RPMI8226 (cell line): ENCODE data around the gene PLA2G1B.

Experiments
- DNase-seq: peaks from one replicate; pipeline ENCODE4 v3.0.0-alpha.2; 2015

PLA2G1B gene

GRCh38 chr12:120323772-120324171 is 3.8 kb downstream of the PLA2G1B start:
- no peak for DNase-seq

GRCh38 chr12:120321382-120322202 is 6.0 kb downstream of the PLA2G1B start:
- DNase-seq: no peak

- DNase-seq: peak; percentile 99
Observed at GRCh38 chr12:120317224-120318105, 10.1 kb downstream of the PLA2G1B start.

- peak; percentile 16 for DNase-seq
Observed at GRCh38 chr12:120316798-120317223, 10.8 kb downstream of the PLA2G1B start.

- DNase-seq: peak; percentile 36
Observed at GRCh38 chr12:120314220-120314619, 13.4 kb downstream of the PLA2G1B start.

- DNase-seq: peak; percentile 95
Observed at GRCh38 chr12:120301962-120302815, 25.4 kb downstream of the PLA2G1B start, which contains the start of gene SIRT4. SIRT4 (plus strand) TSS chr12:120302321; CDS start chr12:120303562, 1,241 bp downstream.

GRCh38 chr12:120292661-120293531 is 34.7 kb downstream of the PLA2G1B start, which contains the start of gene RNU4-1:
RNU4-1 (minus strand) TSS chr12:120293237.
- peak; percentile 90 for DNase-seq

GRCh38 chr12:120292411-120292660 is 35.2 kb downstream of the PLA2G1B start:
- no peak for DNase-seq

- peak; percentile 38 for DNase-seq
Observed at GRCh38 chr12:120290609-120291305, 36.8 kb downstream of the PLA2G1B start.

- no peak for DNase-seq
Observed at GRCh38 chr12:120287491-120287890, 40.1 kb downstream of the PLA2G1B start.

- DNase-seq: no peak
Observed at GRCh38 chr12:120286768-120287490, 40.6 kb downstream of the PLA2G1B start.

- no peak for DNase-seq
Observed at GRCh38 chr12:120284381-120284780, 43.2 kb downstream of the PLA2G1B start.

- DNase-seq: no peak
Observed at GRCh38 chr12:120283318-120283717, 44.3 kb downstream of the PLA2G1B start.

GRCh38 chr12:120278137-120279069 is 49.2 kb downstream of the PLA2G1B start:
- no peak for DNase-seq

GRCh38 chr12:120276734-120277133 is 50.8 kb downstream of the PLA2G1B start:
- DNase-seq: no peak
